ENCODE results near the gene VIPAS39. TPM values are rescaled to one million over a fixed set of nuclear protein-coding genes. Genes with fewer than 3 reads are reported as not detected.

The VIPAS39 gene
- total RNA-seq, 1 experiment from 2014 or later: 16.7 TPM

DNA sequence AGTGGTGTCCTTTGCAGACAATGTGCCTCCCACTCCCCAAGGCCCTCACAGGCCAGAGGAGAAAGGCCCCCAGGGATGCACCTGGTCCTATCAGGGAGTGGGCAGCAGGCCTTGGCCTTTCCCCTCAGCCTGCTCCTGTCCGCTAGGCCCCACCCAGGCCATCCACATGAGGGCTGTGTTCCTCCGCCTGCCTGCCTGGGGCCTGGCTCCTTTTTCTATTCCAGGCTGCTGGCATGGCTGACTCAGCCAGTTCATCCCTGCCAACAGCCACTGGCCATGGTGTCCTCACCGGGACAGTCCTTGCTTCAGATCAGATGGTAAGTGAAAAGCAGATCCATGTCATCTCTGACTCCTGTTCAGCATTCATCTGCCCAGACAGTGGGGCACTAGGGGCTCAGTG is 27.9 kb upstream of the VIPAS39 start:
- CTCF ChIA-PET: no interaction called here
- Histone ChIP-seq H3K36me3 (ENCODE audit: insufficient read depth, low read length, poor library complexity, severe bottlenecking) (no peaks in the 10 kb centered on the region), H3K27me3 (replicated peaks; ENCODE audit: insufficient read depth, low read depth, low read length, poor library complexity) (no peaks in the 10 kb centered on the region), H3K4me1 (ENCODE audit: insufficient read depth, low read length, poor library complexity, severe bottlenecking) (no peaks in the 10 kb centered on the region), H3K4me3 (ENCODE audit: low read depth, low read length, poor library complexity, severe bottlenecking) (no peak overlapping the region), H3K9me3 (ENCODE audit: low read depth, low read length, poor library complexity, severe bottlenecking) (no peaks in the 10 kb centered on the region), H3K27ac (ENCODE audit: low read depth, low read length, poor library complexity, severe bottlenecking) (no peak overlapping the region)
- TF ChIP-seq, protein P1, sequence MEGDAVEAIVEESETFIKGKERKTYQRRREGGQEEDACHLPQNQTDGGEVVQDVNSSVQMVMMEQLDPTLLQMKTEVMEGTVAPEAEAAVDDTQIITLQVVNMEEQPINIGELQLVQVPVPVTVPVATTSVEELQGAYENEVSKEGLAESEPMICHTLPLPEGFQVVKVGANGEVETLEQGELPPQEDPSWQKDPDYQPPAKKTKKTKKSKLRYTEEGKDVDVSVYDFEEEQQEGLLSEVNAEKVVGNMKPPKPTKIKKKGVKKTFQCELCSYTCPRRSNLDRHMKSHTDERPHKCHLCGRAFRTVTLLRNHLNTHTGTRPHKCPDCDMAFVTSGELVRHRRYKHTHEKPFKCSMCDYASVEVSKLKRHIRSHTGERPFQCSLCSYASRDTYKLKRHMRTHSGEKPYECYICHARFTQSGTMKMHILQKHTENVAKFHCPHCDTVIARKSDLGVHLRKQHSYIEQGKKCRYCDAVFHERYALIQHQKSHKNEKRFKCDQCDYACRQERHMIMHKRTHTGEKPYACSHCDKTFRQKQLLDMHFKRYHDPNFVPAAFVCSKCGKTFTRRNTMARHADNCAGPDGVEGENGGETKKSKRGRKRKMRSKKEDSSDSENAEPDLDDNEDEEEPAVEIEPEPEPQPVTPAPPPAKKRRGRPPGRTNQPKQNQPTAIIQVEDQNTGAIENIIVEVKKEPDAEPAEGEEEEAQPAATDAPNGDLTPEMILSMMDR (conservative IDR thresholded peaks at IDR 0.05; ENCODE audit: low read depth, low read length): no peak
- TF ChIP-seq EZH2 (IDR thresholded peaks at IDR 0.05; ENCODE audit: borderline replicate concordance, low read depth, low read length, poor library complexity, severe bottlenecking): no peak
- intact Hi-C loops (cut with micrococcal nuclease; ENCODE audit: unreplicated experiment): no loop called here
- DNase-seq (ENCODE audit: low spot score): no peak
- BruUV-seq (replicated peaks): no TSS peak
- POLR2A ChIA-PET (ENCODE audit: low non-redundant PET): no interaction called here

- Histone ChIP-seq H3K27me3 (replicated peaks; ENCODE audit: insufficient read depth, low read depth, low read length, poor library complexity) (no peaks in the 10 kb centered on the region), H3K4me1 (ENCODE audit: insufficient read depth, low read length, poor library complexity, severe bottlenecking) (no peaks in the 10 kb centered on the region), H3K27ac (ENCODE audit: low read depth, low read length, poor library complexity, severe bottlenecking) (no peak overlapping the region), H3K9me3 (ENCODE audit: low read depth, low read length, poor library complexity, severe bottlenecking) (no peaks in the 10 kb centered on the region), H3K36me3 (ENCODE audit: insufficient read depth, low read length, poor library complexity, severe bottlenecking) (no peaks in the 10 kb centered on the region), H3K4me3 (ENCODE audit: low read depth, low read length, poor library complexity, severe bottlenecking) (no peak overlapping the region)
- POLR2A ChIA-PET (ENCODE audit: low non-redundant PET): interaction anchor here (0.6 kb wide), 1 partner anchor 1804 kb away, joined by 4 read pairs; no protein-coding TSS in a partner anchor
- CTCF ChIA-PET: no interaction called here
- no TSS peak for BruUV-seq (replicated peaks)
- TF ChIP-seq EZH2 (IDR thresholded peaks at IDR 0.05; ENCODE audit: borderline replicate concordance, low read depth, low read length, poor library complexity, severe bottlenecking): no peak
- TF ChIP-seq, protein P1 (conservative IDR thresholded peaks at IDR 0.05; ENCODE audit: low read depth, low read length): no peak
- intact Hi-C loops (cut with micrococcal nuclease; ENCODE audit: unreplicated experiment): no loop called here
- no peak for DNase-seq (ENCODE audit: low spot score)
Measured at GRCh38 chr14:77482422-77482821, 25.0 kb upstream of the VIPAS39 start.

DNA sequence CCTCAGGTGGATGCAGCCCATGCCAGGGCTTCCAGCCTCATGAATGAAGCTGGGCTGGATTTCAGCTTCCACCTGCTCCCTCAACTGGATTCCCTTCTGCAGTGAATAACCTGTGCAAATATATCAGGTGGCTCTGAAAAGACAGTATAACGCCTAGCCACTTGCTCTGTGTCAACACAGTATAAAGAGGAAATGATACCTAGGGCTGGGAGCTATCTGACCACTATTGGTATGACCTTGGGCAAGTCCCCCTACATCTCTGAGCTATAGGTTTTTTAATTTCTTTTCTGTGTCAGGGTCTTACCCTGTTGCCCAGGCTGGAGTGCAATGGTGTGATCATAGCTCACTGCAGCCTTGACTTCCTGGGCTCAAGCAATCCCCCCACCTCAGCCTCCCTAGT is 21.4 kb upstream of the VIPAS39 start:
- Histone ChIP-seq H3K4me1 (ENCODE audit: insufficient read depth, low read length, poor library complexity, severe bottlenecking) (no peaks in the 10 kb centered on the region), H3K27me3 (replicated peaks; ENCODE audit: insufficient read depth, low read depth, low read length, poor library complexity) (no peaks in the 10 kb centered on the region), H3K9me3 (ENCODE audit: low read depth, low read length, poor library complexity, severe bottlenecking) (no peaks in the 10 kb centered on the region), H3K27ac (ENCODE audit: low read depth, low read length, poor library complexity, severe bottlenecking) (no peak overlapping the region), H3K4me3 (ENCODE audit: low read depth, low read length, poor library complexity, severe bottlenecking) (no peak overlapping the region), H3K36me3 (ENCODE audit: insufficient read depth, low read length, poor library complexity, severe bottlenecking) (no peaks in the 10 kb centered on the region)
- TF ChIP-seq EZH2 (IDR thresholded peaks at IDR 0.05; ENCODE audit: borderline replicate concordance, low read depth, low read length, poor library complexity, severe bottlenecking): no peak
- ChIA-PET CTCF (no interaction called here), POLR2A (ENCODE audit: low non-redundant PET) (interaction anchor here (0.6 kb wide), 1 partner anchor 136 kb away, joined by 3 read pairs; no protein-coding TSS in a partner anchor)
- BruUV-seq (replicated peaks): no TSS peak
- DNase-seq (ENCODE audit: low spot score): no peak
- intact Hi-C loops (cut with micrococcal nuclease; ENCODE audit: unreplicated experiment): no loop called here

DNA sequence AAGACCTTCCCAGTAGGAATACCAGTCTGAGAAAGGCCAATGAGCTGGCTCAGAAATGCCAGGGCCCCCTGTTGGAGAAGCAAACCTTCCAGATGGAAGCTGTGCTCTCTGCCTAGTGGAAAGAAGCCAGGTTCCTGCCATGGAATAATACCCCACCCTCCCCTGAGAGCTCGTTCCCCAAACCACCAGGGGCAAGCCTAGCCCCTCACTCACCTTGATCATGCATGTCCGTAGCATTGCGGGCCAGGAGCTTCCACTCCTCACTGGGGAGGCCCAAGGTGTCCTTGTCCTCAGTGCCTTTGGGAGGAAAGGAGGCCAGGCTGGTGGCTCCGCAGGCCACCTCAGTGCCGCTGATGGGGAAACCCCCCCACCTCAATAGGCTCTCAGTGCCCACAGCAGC is 20.6 kb upstream of the VIPAS39 start:
- no TSS peak for BruUV-seq (replicated peaks)
- POLR2A ChIA-PET (ENCODE audit: low non-redundant PET): no interaction called here
- Histone ChIP-seq H3K27me3 (replicated peaks; ENCODE audit: insufficient read depth, low read depth, low read length, poor library complexity) (no peaks in the 10 kb centered on the region), H3K4me1 (ENCODE audit: insufficient read depth, low read length, poor library complexity, severe bottlenecking) (no peaks in the 10 kb centered on the region), H3K27ac (ENCODE audit: low read depth, low read length, poor library complexity, severe bottlenecking) (no peak overlapping the region), H3K9me3 (ENCODE audit: low read depth, low read length, poor library complexity, severe bottlenecking) (no peaks in the 10 kb centered on the region), H3K36me3 (ENCODE audit: insufficient read depth, low read length, poor library complexity, severe bottlenecking) (no peaks in the 10 kb centered on the region), H3K4me3 (ENCODE audit: low read depth, low read length, poor library complexity, severe bottlenecking) (no peak overlapping the region)
- TF ChIP-seq, protein P1 (conservative IDR thresholded peaks at IDR 0.05; ENCODE audit: low read depth, low read length): no peak
- TF ChIP-seq EZH2 (IDR thresholded peaks at IDR 0.05; ENCODE audit: borderline replicate concordance, low read depth, low read length, poor library complexity, severe bottlenecking): no peak
- CTCF ChIA-PET: no interaction called here
- no peak for DNase-seq (ENCODE audit: low spot score)
- intact Hi-C loops (cut with micrococcal nuclease; ENCODE audit: unreplicated experiment): no loop called here

All from A673 (cell line).